Mesendoderm (in vitro differentiated cells): ENCODE results near the gene GARIN1A.

ENCODE experiments used
- DNase-seq: peaks from one replicate; pipeline ENCODE4 v3.0.0; 2013
- H2AK5ac ChIP-seq: 2 replicates; pipeline ENCODE4 v1.6.1; 2013; ENCODE audit warnings: low read length, inconsistent platforms
- H2BK120ac ChIP-seq: 2 replicates; pipeline ENCODE4 v1.6.1; 2013; ENCODE audit warnings: low read depth, mild to moderate bottlenecking, low read length, moderate library complexity, mixed read lengths
- H2BK15ac ChIP-seq: replicated peaks from 2 replicates; pipeline ENCODE4 v1.6.1; 2013; ENCODE audit warnings: low read depth, mild to moderate bottlenecking, moderate library complexity
- H2BK5ac ChIP-seq: 2 replicates; pipeline ENCODE4 v1.6.1; 2013; ENCODE audit warnings: low read length, inconsistent platforms
- H3K18ac ChIP-seq: 2 replicates; pipeline ENCODE4 v1.6.1; 2013; ENCODE audit warnings: mild to moderate bottlenecking, low read length, mixed read lengths
- H3K23ac ChIP-seq: one replicate; pipeline ENCODE4 v1.6.1; 2013; ENCODE audit warnings: low read length
- H3K27ac ChIP-seq: 2 replicates; pipeline ENCODE4 v1.5.1; 2013; ENCODE audit warnings: low read depth, mild to moderate bottlenecking, inconsistent platforms, low read length, moderate library complexity
- H3K27me3 ChIP-seq: 2 replicates; pipeline ENCODE4 v1.6.1; 2013; ENCODE audit warnings: low read length, control low read depth, mild to moderate bottlenecking, inconsistent platforms; ENCODE audit not compliant: insufficient read depth, poor library complexity
- H3K36me3 ChIP-seq: 2 replicates; pipeline ENCODE4 v1.6.1; 2013; ENCODE audit warnings: low read length, inconsistent platforms; ENCODE audit not compliant: control insufficient read depth, insufficient read depth
- H3K4ac ChIP-seq: one replicate; pipeline ENCODE4 v1.6.1; 2013; ENCODE audit warnings: low read depth, mild to moderate bottlenecking, low read length, moderate library complexity
- H3K4me1 ChIP-seq: 2 replicates; pipeline ENCODE4 v1.6.1; 2013; ENCODE audit warnings: low read depth, low read length, inconsistent platforms; ENCODE audit not compliant: control insufficient read depth
- H3K4me2 ChIP-seq: 2 replicates; pipeline ENCODE4 v1.6.1; 2013; ENCODE audit warnings: low read length
- H3K4me3 ChIP-seq: 2 replicates; pipeline ENCODE4 v1.5.1; 2013; ENCODE audit warnings: mild to moderate bottlenecking, low read length
- H3K56ac ChIP-seq: one replicate; pipeline ENCODE4 v1.6.1; 2013; ENCODE audit warnings: low read length
- H3K79me1 ChIP-seq: 2 replicates; pipeline ENCODE4 v1.6.1; 2013; ENCODE audit warnings: low read length, inconsistent platforms
- H3K79me2 ChIP-seq: 2 replicates; pipeline ENCODE4 v1.6.1; 2013; ENCODE audit warnings: mild to moderate bottlenecking, low read length; ENCODE audit not compliant: control insufficient read depth, insufficient read depth
- H3K9ac ChIP-seq: 2 replicates; pipeline ENCODE4 v1.6.1; 2013; ENCODE audit warnings: low read length, inconsistent platforms
- H4K5ac ChIP-seq: one replicate; pipeline ENCODE4 v1.6.1; 2013; ENCODE audit warnings: low read length
- H4K8ac ChIP-seq: one replicate; pipeline ENCODE4 v1.6.1; 2013; ENCODE audit warnings: low read depth, mild to moderate bottlenecking, control low read depth, low read length, moderate library complexity
- WGBS: extraction: QIAGEN DNeasy Blood & Tissue Kit; methylation state at CpG from one replicate; pipeline ENCODE4 v1.1.7; 2013; ENCODE audit warnings: low lambda C conversion rate, missing lambda C conversion rate; ENCODE audit not compliant: insufficient coverage; ENCODE audit errors: extremely low coverage; 5-methylcytosine and 5-hydroxymethylcytosine counted together

Gene GARIN1A

DNA sequence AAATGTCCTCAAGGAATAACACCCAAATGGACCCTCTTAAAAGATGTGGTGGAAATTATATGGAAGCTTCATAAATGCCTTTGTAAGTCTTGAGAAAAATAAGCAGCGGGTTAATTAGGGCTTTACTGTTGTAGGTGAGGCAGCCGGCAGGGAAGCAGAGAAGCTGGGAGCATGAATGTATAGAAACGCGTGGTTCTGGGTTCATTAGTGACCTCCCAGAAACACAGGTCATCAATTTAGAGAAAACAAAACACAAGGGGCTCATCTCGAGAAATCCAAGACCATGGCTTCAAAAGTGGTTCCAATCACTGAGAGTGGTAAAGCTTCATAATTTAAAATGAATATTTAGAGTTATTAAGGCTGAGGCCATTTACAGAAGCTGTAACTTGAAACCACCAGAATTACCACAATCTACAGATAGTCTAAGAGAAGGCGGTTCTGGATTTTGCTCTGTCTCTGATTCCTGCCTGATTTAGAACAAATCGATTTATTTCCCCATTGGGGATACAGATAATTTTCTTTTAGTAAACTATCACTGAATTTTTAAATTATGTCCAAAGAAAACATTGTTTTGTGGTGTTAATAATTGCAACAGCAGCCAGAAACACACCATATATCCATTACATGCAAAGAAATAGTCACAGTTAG, 20.7 kb downstream of the GARIN1A start:
- Histone ChIP-seq H3K27ac (no peak overlapping the region), H3K23ac (no peak overlapping the region)

GRCh38 chr7:128693373-128694015, 21.4 kb downstream of the GARIN1A start:
- no peak overlapping the region for H3K23ac ChIP-seq
- no peak overlapping the region for H3K9ac ChIP-seq
- no peaks in the 10 kb centered on the region for H3K79me1 ChIP-seq
- no peak for DNase-seq
- H2AK5ac ChIP-seq = no peak overlapping the region
- no peaks in the 10 kb centered on the region for H3K79me2 ChIP-seq
- H3K27ac ChIP-seq = no peak overlapping the region
- no peak overlapping the region for H2BK15ac ChIP-seq
- H4K8ac ChIP-seq = no peak overlapping the region
- no peak overlapping the region for H3K4me3 ChIP-seq
- H3K27me3 ChIP-seq = no peaks in the 10 kb centered on the region
- H3K56ac ChIP-seq = no peak overlapping the region
- H3K4ac ChIP-seq = no peak overlapping the region
- H3K18ac ChIP-seq = no peak overlapping the region
- H3K36me3 ChIP-seq = no peaks in the 10 kb centered on the region
- no peaks in the 10 kb centered on the region for H3K4me1 ChIP-seq
- H2BK120ac ChIP-seq = no peak overlapping the region
- H3K4me2 ChIP-seq = no peak overlapping the region
- no peak overlapping the region for H4K5ac ChIP-seq
- H2BK5ac ChIP-seq = no peak overlapping the region
- no CpG with 5 or more reads among the region's 19 CpGs for WGBS

More for the DNA sequence above, 20.7 kb downstream of the GARIN1A start:
- no peaks in the 10 kb centered on the region for H3K4me1 ChIP-seq
- H2AK5ac ChIP-seq = no peak overlapping the region
- no peak for DNase-seq
- H4K5ac ChIP-seq = no peak overlapping the region
- no peaks in the 10 kb centered on the region for H3K79me2 ChIP-seq
- no peak overlapping the region for H3K4ac ChIP-seq
- H3K56ac ChIP-seq = no peak overlapping the region
- no peaks in the 10 kb centered on the region for H3K36me3 ChIP-seq
- H3K9ac ChIP-seq = no peak overlapping the region
- no peaks in the 10 kb centered on the region for H3K79me1 ChIP-seq
- H2BK15ac ChIP-seq = no peak overlapping the region
- no peaks in the 10 kb centered on the region for H3K27me3 ChIP-seq
- H3K4me3 ChIP-seq = no peak overlapping the region
- H2BK5ac ChIP-seq = no peak overlapping the region
- no peak overlapping the region for H2BK120ac ChIP-seq
- no peak overlapping the region for H3K4me2 ChIP-seq
- no peak overlapping the region for H4K8ac ChIP-seq
- WGBS = no CpG with 5 or more reads among the region's 7 CpGs
- no peak overlapping the region for H3K18ac ChIP-seq

DNA sequence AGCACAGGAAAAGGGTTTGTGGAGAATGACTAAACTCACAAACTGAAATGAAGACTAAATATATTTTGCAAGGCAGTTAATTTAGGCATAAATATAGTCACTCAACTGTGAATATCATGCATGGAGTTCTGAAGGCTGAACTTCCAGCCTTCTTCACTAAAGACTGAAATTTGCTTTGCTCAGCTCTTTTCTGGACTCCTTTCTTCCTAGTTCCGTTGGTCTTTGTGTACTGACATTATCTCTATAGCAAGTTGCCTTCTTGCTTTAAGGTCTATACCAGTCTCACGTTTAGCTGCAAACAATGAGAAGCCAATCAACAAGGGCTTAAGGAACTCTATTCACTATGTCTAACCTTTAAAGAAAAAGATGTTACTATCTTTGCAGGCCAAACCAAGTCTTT, 22.6 kb downstream of the GARIN1A start:
- Histone ChIP-seq H3K27ac (no peak overlapping the region), H4K5ac (no peak overlapping the region)
- WGBS = no CpG with 5 or more reads among the region's 2 CpGs

GRCh38 chr7:128697302-128697905, 25.3 kb downstream of the GARIN1A start:
- DNase-seq = peak; percentile 83
- WGBS = no CpG with 5 or more reads among the region's 37 CpGs
- H3K4me3 ChIP-seq = peak overlapping the region; percentile 15

More for the DNA sequence above, 22.6 kb downstream of the GARIN1A start:
- Histone ChIP-seq H2BK5ac (no peak overlapping the region), H3K18ac (no peak overlapping the region), H2AK5ac (no peak overlapping the region), H3K4me2 (no peak overlapping the region), H3K79me1 (no peaks in the 10 kb centered on the region), H3K79me2 (no peaks in the 10 kb centered on the region), H3K56ac (no peak overlapping the region), H3K4me1 (no peaks in the 10 kb centered on the region), H3K9ac (no peak overlapping the region), H2BK15ac (no peak overlapping the region), H4K8ac (no peak overlapping the region), H2BK120ac (no peak overlapping the region), H3K36me3 (no peaks in the 10 kb centered on the region), H3K4ac (no peak overlapping the region), H3K4me3 (no peak overlapping the region), H3K23ac (no peak overlapping the region), H3K27me3 (no peaks in the 10 kb centered on the region)
- DNase-seq = no peak

GRCh38 chr7:128699196-128699712, 27.2 kb downstream of the GARIN1A start:
- no peaks in the 10 kb centered on the region for H3K79me2 ChIP-seq
- H2BK15ac ChIP-seq = no peak overlapping the region
- WGBS = no CpG with 5 or more reads among the region's 3 CpGs
- H2BK5ac ChIP-seq = no peak overlapping the region
- no peak overlapping the region for H3K18ac ChIP-seq
- H4K5ac ChIP-seq = no peak overlapping the region
- H3K36me3 ChIP-seq = no peaks in the 10 kb centered on the region
- H3K27me3 ChIP-seq = no peaks in the 10 kb centered on the region
- H3K79me1 ChIP-seq = no peaks in the 10 kb centered on the region
- H3K56ac ChIP-seq = no peak overlapping the region
- H4K8ac ChIP-seq = no peak overlapping the region
- no peak overlapping the region for H3K4ac ChIP-seq
- H3K9ac ChIP-seq = no peak overlapping the region
- H2AK5ac ChIP-seq = no peak overlapping the region
- no peaks in the 10 kb centered on the region for H3K4me1 ChIP-seq
- no peak overlapping the region for H2BK120ac ChIP-seq
- H3K23ac ChIP-seq = no peak overlapping the region
- DNase-seq = no peak
- H3K27ac ChIP-seq = no peak overlapping the region
- no peak overlapping the region for H3K4me3 ChIP-seq
- no peak overlapping the region for H3K4me2 ChIP-seq

More at GRCh38 chr7:128697302-128697905, 25.3 kb downstream of the GARIN1A start:
- Histone ChIP-seq H3K36me3 (no peaks in the 10 kb centered on the region), H3K4ac (no peak overlapping the region), H2AK5ac (no peak overlapping the region), H4K8ac (no peak overlapping the region), H2BK15ac (no peak overlapping the region), H3K27ac (no peak overlapping the region), H3K56ac (peak overlapping the region; percentile 85), H3K79me1 (no peaks in the 10 kb centered on the region), H3K4me1 (no peaks in the 10 kb centered on the region), H3K4me2 (peak overlapping the region; percentile 29), H2BK120ac (no peak overlapping the region), H3K9ac (peak overlapping the region; percentile 61), H4K5ac (no peak overlapping the region), H3K79me2 (no peaks in the 10 kb centered on the region), H2BK5ac (no peak overlapping the region), H3K27me3 (no peaks in the 10 kb centered on the region), H3K18ac (no peak overlapping the region), H3K23ac (no peak overlapping the region)
